K562 (cell line): ENCODE results near the gene GLTP. TPM values are rescaled to one million over a fixed set of nuclear protein-coding genes. Genes with fewer than 3 reads are reported as not detected.

ENCODE experiments used
- ATAC-seq: fragments of 200-7000 bp; cut with Tn5 transposase; 3 replicates; pipeline ENCODE4 v1.9.1; 2020; ENCODE audit warnings: moderate library complexity
- BruUV-seq: library from RNA; stranded (reverse); fragments of 400-500 nt; replicated peaks from 2 replicates; lab custom pipeline; 2021; lab: Mats Ljungman, UMichigan
- CTCF ChIA-PET: fragments of 300-600 bp; formaldehyde crosslinking; extraction: SDS; loops from one replicate; lab custom pipeline; 2021; ENCODE audit warnings: low intra/inter-chr PET ratio; lab: Yijun Ruan, JAX
- POLR2A ChIA-PET: fragments of 300-600, 350-650 bp; sonication (Branson Sonifier 250); formaldehyde crosslinking; extraction: SDS; loops from one replicate; lab custom pipeline; 2021; ENCODE audit warnings: antibody characterized with exemption, inconsistent platforms; lab: Yijun Ruan, JAX
- DNase-seq, 4 experiments: peaks; one replicate each; pipeline versions ENCODE4 v3.0.0 to v3.0.0-alpha.2; 2011 to 2018; ENCODE audit warnings: low spot score in 3 of 4, mixed read lengths in 3 of 4; ENCODE audit errors: extremely low read depth in 1 of 4
- FAIRE-seq: peaks from 2 replicates; lab custom pipeline; 2011; peaks lifted over from hg19 to GRCh38; lab: Jason Lieb, UNC
- H2AFZ ChIP-seq: 2 replicates; pipeline ENCODE4 v1.6.0; 2011; ENCODE audit warnings: low read depth, low read length, control low read depth, inconsistent platforms
- H3K27ac ChIP-seq: fragments of 200-600 bp; 3 replicates; pipeline ENCODE4 v1.8.0; 2011; ENCODE audit warnings: low read depth, mild to moderate bottlenecking, control low read depth, inconsistent platforms, low read length, moderate library complexity, mixed read lengths; ENCODE audit errors: extremely low read depth
- H3K27me3 ChIP-seq, 2 experiments: fragments of 300-600 bp in 1 of 2; 2 replicates in 1 of 2; 3 replicates in 1 of 2; pipeline versions ENCODE4 v1.6.0 to v1.8.0; 2011; ENCODE audit warnings: inconsistent platforms in 2 of 2, low read length in 2 of 2, mild to moderate bottlenecking in 1 of 2, mixed read lengths in 1 of 2, moderate library complexity in 1 of 2; ENCODE audit not compliant: control insufficient read depth in 2 of 2, insufficient read depth in 2 of 2
- H3K36me3 ChIP-seq: fragments of 300-600 bp; 3 replicates; pipeline ENCODE4 v1.8.0; 2011; ENCODE audit warnings: mild to moderate bottlenecking, low read length, inconsistent platforms; ENCODE audit not compliant: control insufficient read depth, insufficient read depth
- H3K4me1 ChIP-seq, 2 experiments: fragments of 200-600 bp in 1 of 2; replicated peaks in 1 of 2; 2 replicates in 1 of 2; 3 replicates in 1 of 2; pipeline versions ENCODE4 v1.5.1 to v1.8.0; 2011; ENCODE audit warnings: inconsistent platforms in 2 of 2, low read length in 2 of 2, mild to moderate bottlenecking in 1 of 2, mixed read lengths in 1 of 2, moderate library complexity in 1 of 2; ENCODE audit not compliant: control insufficient read depth in 2 of 2, insufficient read depth in 2 of 2
- H3K4me2 ChIP-seq: 2 replicates; pipeline ENCODE4 v1.6.1; 2011; ENCODE audit warnings: low read length, control low read depth, inconsistent platforms, mixed read lengths; ENCODE audit not compliant: insufficient read depth
- H3K4me3 ChIP-seq: fragments of 200-600 bp; sonication (generic), shearing (Covaris generic); 2 replicates; pipeline ENCODE4 v1.5.1; 2016; ENCODE audit warnings: control low read depth, inconsistent platforms
- H3K79me2 ChIP-seq: fragments of 200-600 bp; 3 replicates; pipeline ENCODE4 v1.8.0; 2011; ENCODE audit warnings: low read length, inconsistent platforms; ENCODE audit not compliant: control insufficient read depth, insufficient read depth
- H3K9ac ChIP-seq, 2 experiments: 2 replicates each; pipeline versions ENCODE4 v1.6.0 to v1.6.1; 2011; ENCODE audit warnings: low read depth in 2 of 2, low read length in 2 of 2, control low read depth in 1 of 2, inconsistent platforms in 1 of 2, mild to moderate bottlenecking in 1 of 2, mixed read lengths in 1 of 2; ENCODE audit not compliant: insufficient read depth in 1 of 2
- H3K9me1 ChIP-seq: one replicate; pipeline ENCODE4 v1.6.0; 2011; ENCODE audit warnings: inconsistent platforms, mild to moderate bottlenecking, low read length, moderate library complexity; ENCODE audit not compliant: control insufficient read depth, insufficient read depth
- H3K9me3 ChIP-seq: replicated peaks from 2 replicates; pipeline ENCODE4 v1.5.1; 2011; ENCODE audit warnings: low read depth, low read length, inconsistent platforms; ENCODE audit not compliant: control insufficient read depth, insufficient read depth
- H4K20me1 ChIP-seq: replicated peaks from 2 replicates; pipeline ENCODE4 v1.6.1; 2011; ENCODE audit warnings: low read length, inconsistent platforms, mixed read lengths; ENCODE audit not compliant: control insufficient read depth, insufficient read depth
- CBX1 ChIP-seq: sonication (generic); IDR thresholded peaks from 2 replicates; pipeline ENCODE4 v1.6.1; 2016; ENCODE audit warnings: antibody characterized with exemption, low read depth, mild to moderate bottlenecking
- E2F3 ChIP-seq: fragments of 250-450 bp; sonication (Bioruptor Pico); IDR thresholded peaks from 2 replicates; pipeline ENCODE4 v1.4.0; 2020; ENCODE audit warnings: mild to moderate bottlenecking
- ETS2 ChIP-seq: IDR thresholded peaks from 2 replicates; pipeline ENCODE4 v1.6.1; 2016; ENCODE audit warnings: borderline replicate concordance, missing genetic modification characterization, mild to moderate bottlenecking, moderate library complexity, missing compliant biosample characterization; ENCODE audit not compliant: poor library complexity, severe bottlenecking
- HDGF ChIP-seq: fragments of 450-650 bp; IDR thresholded peaks from 2 replicates; pipeline ENCODE4 v1.6.1; 2016
- MECOM ChIP-seq: fragments of 250-450 bp; sonication (Bioruptor Pico); IDR thresholded peaks from 2 replicates; pipeline ENCODE4 v1.8.0; 2022; ENCODE audit warnings: inconsistent platforms
- NFE2 ChIP-seq: IDR thresholded peaks from 2 replicates; pipeline ENCODE4 v1.6.1; 2014; ENCODE audit warnings: antibody characterized with exemption, low read depth
- POU5F1 ChIP-seq: fragments of 150-350 bp; IDR thresholded peaks from 2 replicates; pipeline ENCODE4 v1.6.1; 2014; ENCODE audit warnings: borderline replicate concordance, low read length, low read depth, mild to moderate bottlenecking; ENCODE audit not compliant: partially characterized antibody
- RBM25 ChIP-seq: fragments of 200-400 bp; formaldehyde crosslinking; IDR thresholded peaks from 2 replicates; pipeline ENCODE4 v1.6.1; 2018; ENCODE audit warnings: low read length, low read depth, moderate library complexity; ENCODE audit not compliant: severe bottlenecking
- SMAD4 ChIP-seq: fragments of 250-450 bp; sonication (Bioruptor Pico); conservative IDR thresholded peaks from 2 replicates; pipeline ENCODE4 v1.8.0; 2021; ENCODE audit warnings: inconsistent platforms, mild to moderate bottlenecking, moderate library complexity
- TSC22D4 ChIP-seq: fragments of 450-650 bp; IDR thresholded peaks from 2 replicates; pipeline ENCODE4 v1.6.1; 2016; ENCODE audit warnings: missing genetic modification characterization, missing biosample characterization, control low read depth
- ZC3H4 ChIP-seq: sonication (generic); formaldehyde crosslinking; IDR thresholded peaks from 2 replicates; pipeline ENCODE4 v1.9.0; 2021; ENCODE audit warnings: missing genetic modification reagents, borderline replicate concordance
- ZFX ChIP-seq: sonication (generic); formaldehyde crosslinking; IDR thresholded peaks from 2 replicates; pipeline ENCODE4 v1.8.0; 2022; ENCODE audit warnings: mild to moderate bottlenecking, missing genetic modification reagents, moderate library complexity
- ZKSCAN1 ChIP-seq: fragments of 150-350 bp; IDR thresholded peaks from 2 replicates; pipeline ENCODE4 v1.6.1; 2016; ENCODE audit warnings: low read depth, low read length
- ZNF232 ChIP-seq: sonication (generic); formaldehyde crosslinking; IDR thresholded peaks from 2 replicates; pipeline ENCODE4 v1.8.0; 2022; ENCODE audit warnings: mild to moderate bottlenecking, missing genetic modification reagents
- ZNF41 ChIP-seq: fragments of 250-450 bp; sonication (Bioruptor Pico); conservative IDR thresholded peaks from 2 replicates; pipeline ENCODE4 v1.4.0; 2020; ENCODE audit warnings: mild to moderate bottlenecking
- ZNF583 ChIP-seq: fragments of 250-450 bp; sonication (Bioruptor Pico); IDR thresholded peaks from 2 replicates; pipeline ENCODE4 v1.4.0; 2020
- ZNF707 ChIP-seq: fragments of 250-450 bp; sonication (Bioruptor Pico); conservative IDR thresholded peaks from 2 replicates; pipeline ENCODE4 v1.8.0; 2022; ENCODE audit warnings: inconsistent platforms, mild to moderate bottlenecking, moderate library complexity
- WGBS: fragments of 100-300 bp; shearing (Covaris generic); methylation state at CpG from one replicate; pipeline ENCODE4 v1.1.6; 2016; ENCODE audit warnings: low coverage, mixed read lengths; ENCODE audit not compliant: insufficient coverage; ENCODE audit errors: missing lambda C conversion rate; 5-methylcytosine and 5-hydroxymethylcytosine counted together
- in situ Hi-C: fragments of 300-500 bp; cut with MboI; formaldehyde crosslinking; loops from 4 replicates; pipeline ENCODE4 v1.15.0; 2018; ENCODE audit warnings: inconsistent platforms, mixed read lengths
- intact Hi-C: fragments of 100-400 bp; cut with micrococcal nuclease; formaldehyde crosslinking; loops from 2 replicates; pipeline ENCODE4 v1.14.2; 2022
- polyA plus RNA-seq, 8 experiments: library from polyadenylated mRNA; depleted of rRNA in 4 of 8; stranded (reverse) in 5 of 8; unstranded in 3 of 8; fragments of >200 nt; fragmentation: Nextera tagmentation in 2 of 8; fragmentation: Illumina TruSeq in 1 of 8; extraction: Ambion mirVana in 2 of 8; extraction: Trizol in 1 of 8; gene quantifications; 2 replicates each; pipeline versions ENCODE4 v1.2.1 to v1.2.3, GENCODE V29; 2011 to 2014; ENCODE audit warnings: inconsistent platforms in 1 of 8, missing spikeins in 1 of 8
- total RNA-seq, 7 experiments: library from RNA; depleted of rRNA in 6 of 7; stranded (reverse); fragments of >200 nt in 6 of 7; fragmentation: Illumina TruSeq in 2 of 7; extraction: Trizol in 2 of 7; gene quantifications; 2 replicates each; pipeline versions ENCODE4 v1.2.1 to v1.2.3, GENCODE V29; 2011 to 2021; ENCODE audit warnings: low replicate concordance in 1 of 7

Gene GLTP
- total and polyA plus RNA-seq, 9 of the 15 experiments (the other 6 are each of a cell fraction or from before 2014, with no cell fraction given) = 4.4 to 8.3 (median 6.1) TPM

DNA sequence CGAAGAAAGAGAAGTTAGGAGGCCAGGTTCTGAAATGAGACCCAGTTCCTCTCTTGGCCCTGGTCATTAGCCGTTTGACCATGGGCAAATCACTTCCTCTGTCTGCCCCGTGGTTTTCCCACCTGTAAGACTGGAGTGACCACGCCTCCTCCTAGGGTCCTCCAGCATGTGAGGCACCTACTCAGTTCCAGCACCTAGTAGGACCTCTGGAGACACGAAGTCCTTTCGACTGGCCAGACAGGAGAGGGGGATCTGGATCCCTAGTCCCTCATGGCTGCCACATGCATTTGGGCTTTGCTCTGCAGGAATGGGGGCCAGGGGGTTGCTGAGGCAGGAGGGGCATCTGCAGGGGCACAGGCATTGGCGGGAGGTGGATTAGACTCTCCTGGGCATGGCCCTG, 63.5 kb downstream of the GLTP start:
- no TSS peak for BruUV-seq
- peak; percentile 84 for TF ChIP-seq ZKSCAN1
- TF ChIP-seq RBM25 = no peak
- TF ChIP-seq ZNF41 (CRISPR knock-in tag) = no peak
- in situ Hi-C loops = no loop called here
- under 1% methylated on average over 7 of the region's 7 CpGs for WGBS
- no peaks in the 10 kb centered on the region; the same call in 1 of the 2 replicates for H4K20me1 ChIP-seq
- H3K9ac ChIP-seq = no peak overlapping the region
- H3K79me2 ChIP-seq = no peaks in the 10 kb centered on the region
- no peaks in the 10 kb centered on the region; a peak in 1 of 5 replicates for H3K4me1 ChIP-seq
- H2AFZ ChIP-seq = no peak overlapping the region
- H3K27ac ChIP-seq = no peak overlapping the region
- DNase-seq (no peak), ATAC-seq (no peak), FAIRE-seq (no peak)
- no peaks in the 10 kb centered on the region for H3K36me3 ChIP-seq
- peaks cover 11 to 53% of the 10 kb centered on the region in 2 experiments; a peak in 4 of 5 replicates for H3K27me3 ChIP-seq
- ChIA-PET POLR2A (no interaction called here), CTCF (no interaction called here)
- H3K9me1 ChIP-seq = no peaks in the 10 kb centered on the region
- intact Hi-C loops = no loop called here
- H3K4me3 ChIP-seq = no peak overlapping the region
- H3K4me2 ChIP-seq = no peak overlapping the region
- no peaks in the 10 kb centered on the region for H3K9me3 ChIP-seq

DNA sequence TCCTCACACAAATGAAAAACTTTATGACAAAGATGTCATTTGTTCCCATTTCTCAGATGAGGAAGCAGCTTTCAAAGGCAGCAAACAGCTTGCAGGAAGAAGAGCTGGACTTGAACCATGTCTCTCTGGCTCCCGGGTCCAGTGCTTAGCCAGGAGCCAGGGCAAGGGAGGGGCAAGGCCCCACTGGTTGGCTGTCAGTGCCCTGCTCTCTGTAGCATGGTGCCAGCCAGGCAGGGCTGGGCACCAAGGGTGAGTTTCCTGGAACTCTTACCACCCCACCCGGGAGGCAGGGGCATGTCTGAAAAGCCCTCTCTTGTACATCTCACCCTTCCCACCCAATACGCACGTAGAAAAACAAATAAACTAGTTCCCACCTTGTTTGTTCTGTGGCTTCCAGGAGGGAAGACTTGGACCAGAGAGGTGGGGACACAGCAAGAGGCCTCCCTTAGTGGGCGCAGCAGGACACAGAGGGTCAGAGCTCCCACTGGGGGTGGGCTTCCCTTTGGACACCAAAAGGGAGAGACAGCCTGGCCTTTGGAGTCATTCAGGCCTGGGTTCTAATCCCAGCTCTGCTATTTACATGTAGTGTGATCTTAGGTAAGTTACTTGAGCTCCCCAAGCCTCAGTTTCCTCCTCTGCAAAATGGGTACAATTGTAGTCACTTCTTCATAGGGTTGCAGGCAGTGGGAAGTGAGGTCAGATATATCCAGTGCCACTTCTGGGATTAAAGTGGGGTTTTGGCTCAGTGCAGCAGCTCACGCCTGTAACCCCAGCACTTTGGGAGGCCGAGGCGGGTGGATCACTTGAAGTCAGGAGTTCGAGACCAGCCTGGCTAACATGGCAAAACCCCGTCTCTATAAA, 64.4 kb downstream of the GLTP start:
- H2AFZ ChIP-seq = no peak overlapping the region
- H3K9me1 ChIP-seq = no peaks in the 10 kb centered on the region
- H3K4me3 ChIP-seq = no peak overlapping the region
- no peaks in the 10 kb centered on the region for H3K79me2 ChIP-seq
- DNase-seq (no peak), FAIRE-seq (no peak), ATAC-seq (no peak)
- in situ Hi-C loops (no loop called here), intact Hi-C loops (no loop called here)
- no peak overlapping the region for H3K27ac ChIP-seq
- POLR2A ChIA-PET = no interaction called here
- CTCF ChIA-PET = no interaction called here
- H3K9ac ChIP-seq = no peak overlapping the region
- no peaks in the 10 kb centered on the region; a peak in 1 of 5 replicates for H3K4me1 ChIP-seq
- H3K9me3 ChIP-seq = no peaks in the 10 kb centered on the region
- H3K27me3 ChIP-seq = peaks cover 10 to 50% of the 10 kb centered on the region in 2 experiments; a peak in 4 of 5 replicates
- no TSS peak for BruUV-seq
- 14% methylated on average over 10 of the region's 10 CpGs for WGBS
- H3K4me2 ChIP-seq = no peak overlapping the region
- no peaks in the 10 kb centered on the region for H3K36me3 ChIP-seq
- H4K20me1 ChIP-seq = no peaks in the 10 kb centered on the region; the same call in 1 of the 2 replicates
- TF ChIP-seq ZNF707 (CRISPR knock-in tag) (no peak), POU5F1 (no peak), ETS2 (tag) (no peak), CBX1 (0 out of 2 replicates have a peak, but pooled peaks have one; percentile 46), E2F3 (CRISPR knock-in tag) (no peak), HDGF (no peak), MECOM (CRISPR knock-in tag) (no peak), TSC22D4 (no peak), SMAD4 (CRISPR knock-in tag) (no peak), ZFX (CRISPR knock-in tag) (no peak), ZC3H4 (no peak), ZNF232 (CRISPR knock-in tag) (no peak), ZNF583 (CRISPR knock-in tag) (no peak), NFE2 (no peak)
